Adrenal gland (tissue), 12 donors: ENCODE results near the gene DCPS. TPM values are rescaled to one million over a fixed set of nuclear protein-coding genes. Genes with fewer than 3 reads are reported as not detected.

Source experiments
- DNase-seq, 7 donors: peaks; one replicate each; pipeline ENCODE4 v3.0.0-alpha.2; 2019 to 2020
- H3K27ac ChIP-seq, 5 donors: fragments of 200-600 bp; sonication (generic) in 4 of 5; 1 replicate in 3 of 5; 2 replicates in 2 of 5; pipeline versions ENCODE4 v1.5.1 to v1.8.0; 2016 to 2020; ENCODE audit warnings: mild to moderate bottlenecking in 1 of 5
- H3K27me3 ChIP-seq: fragments of 200-600 bp; 2 replicates; pipeline ENCODE4 v1.8.0; 2021
- H3K36me3 ChIP-seq, 2 donors: fragments of 200-600 bp; replicated peaks in 1 of 2; 1 replicate in 1 of 2; 2 replicates in 1 of 2; pipeline versions ENCODE4 v1.5.1 to v1.8.0; 2018 to 2022
- H3K4me1 ChIP-seq, 2 donors: fragments of 200-600 bp; replicated peaks in 1 of 2; 1 replicate in 1 of 2; 2 replicates in 1 of 2; pipeline versions ENCODE4 v1.5.1 to v1.8.0; 2018 to 2021
- H3K4me3 ChIP-seq, 4 donors: fragments of 200-600 bp; sonication (generic) in 3 of 4; one replicate each; pipeline ENCODE4 v1.5.1; 2016 to 2018
- H3K9me3 ChIP-seq, 3 donors: fragments of 200-600 bp; sonication (generic) in 1 of 3; replicated peaks in 1 of 3; 1 replicate in 2 of 3; 2 replicates in 1 of 3; pipeline versions ENCODE4 v1.5.1 to v1.8.0; 2016 to 2021
- CTCF ChIP-seq, 6 experiments: fragments of 450-650 bp in 4 of 6; fragments of 200-600 bp in 2 of 6; sonication (generic) in 1 of 6; IDR thresholded peaks; 1 replicate in 5 of 6; 2 replicates in 1 of 6; pipeline versions ENCODE4 v1.5.1 to v1.8.0; 2016 to 2021; ENCODE audit warnings: antibody characterized with exemption in 6 of 6, mild to moderate bottlenecking in 2 of 6, moderate library complexity in 1 of 6
- POLR2A ChIP-seq, 2 donors: fragments of 450-650 bp; IDR thresholded peaks; one replicate each; pipeline ENCODE4 v1.6.1; 2017; ENCODE audit warnings: antibody characterized with exemption in 2 of 2, mild to moderate bottlenecking in 2 of 2, moderate library complexity in 1 of 2
- WGBS, 4 donors: extraction: QIAGEN DNeasy Blood & Tissue Kit in 2 of 4; methylation state at CpG; one replicate each; pipeline versions ENCODE4 v1.1.5 to v1.1.7; 2013 to 2017; 5-methylcytosine and 5-hydroxymethylcytosine counted together
- intact Hi-C, 2 donors: fragments of 100-400 bp; cut with DNase I; formaldehyde crosslinking; loops; one replicate each; pipeline versions ENCODE4 v1.14.1 to v1.15.0; 2022 to 2023
- polyA plus RNA-seq, 3 donors: library from polyadenylated mRNA; stranded (reverse); fragments of 200-250 nt in 2 of 3; fragments of 350-450 nt in 1 of 3; fragmentation: Illumina TruSeq in 1 of 3; extraction: RNeasy Lipid Tissue Mini Kit (QIAGEN cat#74804) in 1 of 3; gene quantifications; one replicate each; pipeline ENCODE4 v1.2.3, GENCODE V29; 2013 to 2014
- total RNA-seq, 9 donors: library from RNA; depleted of rRNA in 4 of 9; stranded (reverse); fragments of >200 nt in 4 of 9; fragments of 120-200 nt in 1 of 9; fragmentation: NEBNext Ultra II Directional in 1 of 9; extraction: Animal tissue kit (Norgen Biotek cat#: 25700) in 1 of 9; gene quantifications; one replicate each; pipeline versions ENCODE4 v1.1.0 to v1.2.4, GENCODE V29; 2013 to 2023
- donor health status: healthy with polysubstance abuse.
- donor health status: Bipolar disorder and iron deficiency.
- donor health status: DM: yes; HTN: yes; CAD: no.
- donor health status: DM: no; HTN: no; CAD: no.
- donor health status: DM: no; HTN: no; CAD: no.
- donor health status: DM: yes; HTN: yes; CAD: no.

DCPS gene
- total and polyA plus RNA-seq, 12 donors = 8.3 to 45.5 (median 18.9) TPM

- TF ChIP-seq CTCF (IDR thresholded peaks at IDR 0.05) = no peak
- H3K27ac ChIP-seq = no peak overlapping the region
- H3K36me3 ChIP-seq = no peaks in the 10 kb centered on the region
- intact Hi-C loops = no loop called here
- H3K27me3 ChIP-seq = no peaks in the 10 kb centered on the region
- H3K9me3 ChIP-seq = no peaks in the 10 kb centered on the region
- 73 to 81% (median 76%) methylated on average over 5 of the region's 5 CpGs for WGBS, 4 donors
- peaks cover 15 to 26% of the 10 kb centered on the region in 2 donors for H3K4me1 ChIP-seq
- H3K4me3 ChIP-seq = no peak overlapping the region
- no peak for DNase-seq
Observed at GRCh38 chr11:126387857-126388256, 84.0 kb downstream of the DCPS start.

DNA sequence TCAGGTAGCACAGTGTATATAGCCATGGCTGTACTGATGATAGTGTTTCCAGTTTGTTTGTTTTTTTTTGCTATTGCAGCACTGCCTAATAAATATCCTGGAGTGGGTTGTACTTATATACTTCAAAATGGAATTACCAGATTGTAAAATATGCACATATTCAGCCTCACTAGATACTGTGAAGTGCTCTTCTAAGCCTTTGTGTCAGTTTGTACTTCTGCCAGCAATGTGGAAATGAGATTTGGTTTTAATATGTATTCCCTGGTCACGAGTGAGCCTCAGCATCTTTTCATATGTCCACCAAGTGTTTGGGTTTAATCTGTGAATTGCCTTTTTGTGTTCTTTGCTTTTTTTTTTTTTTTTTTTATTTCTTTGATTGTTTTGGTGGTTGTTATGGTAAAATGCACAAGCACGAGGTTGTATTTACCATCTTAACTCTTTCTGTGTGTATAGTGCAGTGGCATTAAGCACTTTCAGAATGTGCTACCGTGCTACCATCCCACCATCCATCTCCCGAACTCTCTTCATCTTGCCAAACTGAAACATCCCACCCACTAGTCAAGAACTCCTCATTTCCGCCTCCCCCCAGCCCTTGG is 86.5 kb downstream of the DCPS start:
- Histone ChIP-seq H3K4me3 (no peak overlapping the region), H3K4me1 (peaks cover 30 to 43% of the 10 kb centered on the region in 2 donors), H3K27ac (peak overlapping the region in 2 of 5 donors; percentile 46 to 91), H3K36me3 (no peaks in the 10 kb centered on the region), H3K9me3 (no peaks in the 10 kb centered on the region), H3K27me3 (no peaks in the 10 kb centered on the region)
- intact Hi-C loops = no loop called here
- peak in 1 of 7 donors; percentile 10 for DNase-seq
- TF ChIP-seq POLR2A (IDR thresholded peaks at IDR 0.05) (no peak), CTCF (IDR thresholded peaks at IDR 0.05) (no peak)
- WGBS, 4 donors = 67 to 73% (median 71%) methylated on average over 5 of the region's 5 CpGs

GRCh38 chr11:126391286-126391954 is 87.6 kb downstream of the DCPS start:
- Histone ChIP-seq H3K27me3 (no peaks in the 10 kb centered on the region), H3K36me3 (no peaks in the 10 kb centered on the region), H3K27ac (peak overlapping the region; percentile 20 to 91 (median 78)), H3K9me3 (no peaks in the 10 kb centered on the region), H3K4me1 (peaks cover 33 to 47% of the 10 kb centered on the region in 2 donors), H3K4me3 (no peak overlapping the region)
- TF ChIP-seq POLR2A (IDR thresholded peaks at IDR 0.05) (no peak), CTCF (IDR thresholded peaks at IDR 0.05) (no peak)
- WGBS, 4 donors = 54 to 89% (median 72%) methylated on average over 4 to 7 of the region's 7 CpGs
- peak in 1 of 7 donors; percentile 32 for DNase-seq
- intact Hi-C loops = no loop called here

DNA sequence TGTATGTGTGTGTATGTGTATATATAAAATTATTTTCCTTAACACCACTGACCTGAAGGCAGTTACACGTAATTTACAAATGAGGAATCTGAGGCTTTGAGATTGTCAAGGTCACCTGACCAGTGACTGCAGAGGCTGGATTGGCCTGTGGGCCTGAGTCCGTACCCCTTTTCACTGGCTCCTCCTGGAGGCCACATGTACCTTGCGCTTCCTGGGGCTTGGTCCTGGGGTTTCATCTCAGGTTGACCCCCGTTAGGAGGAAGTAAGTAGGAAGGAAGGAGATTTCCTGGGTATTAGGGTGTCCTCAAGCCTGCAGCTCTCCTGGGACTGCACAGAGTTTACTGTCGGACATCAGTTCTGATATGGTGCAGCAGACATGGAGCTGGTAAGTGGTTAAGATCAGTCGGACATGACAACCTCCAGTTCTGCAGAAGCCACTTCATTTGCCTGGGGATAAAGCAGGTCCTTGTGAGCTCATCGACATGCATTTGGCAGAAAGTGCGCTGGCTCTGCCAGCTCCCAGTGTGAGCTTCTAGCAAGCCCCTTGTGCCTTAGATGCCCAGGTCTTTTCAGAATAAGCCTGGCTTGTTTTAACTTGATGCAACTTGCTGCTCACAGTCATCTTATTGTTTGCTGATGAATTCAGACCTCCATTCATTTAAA is 88.2 kb downstream of the DCPS start:
- Histone ChIP-seq H3K9me3 (no peaks in the 10 kb centered on the region), H3K27ac (peak overlapping the region in 4 of 5 donors; percentile 27 to 91 (median 82)), H3K4me1 (peaks cover 33 to 47% of the 10 kb centered on the region in 2 donors), H3K27me3 (no peaks in the 10 kb centered on the region), H3K4me3 (no peak overlapping the region), H3K36me3 (no peaks in the 10 kb centered on the region)
- TF ChIP-seq CTCF (IDR thresholded peaks at IDR 0.05) = peak in 4 of 6 experiments; percentile 10 to 38 (median 25)
- TF ChIP-seq POLR2A (IDR thresholded peaks at IDR 0.05) = no peak
- WGBS, 4 donors = 30 to 37% (median 31%) methylated on average over 7 to 8 of the region's 8 CpGs
- peak in 3 of 7 donors; percentile 53 to 72 (median 61) for DNase-seq
- intact Hi-C loops = no loop called here
